H9 (cell line): Measurements from ENCODE around the gene HTR3A. TPM values are rescaled to one million over a fixed set of nuclear protein-coding genes. Genes with fewer than 3 reads are reported as not detected.

Source experiments
- DNase-seq: peaks from one replicate; pipeline ENCODE4 v3.0.0-alpha.2; 2017
- H2AFZ ChIP-seq: one replicate; pipeline ENCODE4 v1.6.1; 2013; ENCODE audit warnings: mild to moderate bottlenecking, low read length, control low read depth, moderate library complexity
- H2AK5ac ChIP-seq: 2 replicates; pipeline ENCODE4 v1.6.1; 2013; ENCODE audit warnings: low read length, control low read depth, mixed read lengths; ENCODE audit not compliant: insufficient read length
- H2BK120ac ChIP-seq: one replicate; pipeline ENCODE4 v1.6.1; 2013; ENCODE audit warnings: low read depth, mild to moderate bottlenecking, low read length, control low read depth, inconsistent platforms; ENCODE audit not compliant: poor library complexity, severe bottlenecking
- H2BK12ac ChIP-seq: 2 replicates; pipeline ENCODE4 v1.6.1; 2013; ENCODE audit warnings: low read length, control low read depth, mixed read lengths, low read depth; ENCODE audit not compliant: insufficient read length
- H2BK15ac ChIP-seq: 2 replicates; pipeline ENCODE4 v1.6.1; 2013; ENCODE audit warnings: low read depth, low read length, control low read depth
- H2BK20ac ChIP-seq: one replicate; pipeline ENCODE4 v1.6.1; 2013; ENCODE audit warnings: low read depth, mild to moderate bottlenecking, low read length, control low read depth, inconsistent platforms; ENCODE audit not compliant: poor library complexity, severe bottlenecking
- H2BK5ac ChIP-seq: 2 replicates; pipeline ENCODE4 v1.6.1; 2013; ENCODE audit warnings: low read length, control low read depth, mixed read lengths; ENCODE audit not compliant: insufficient read length
- H3K14ac ChIP-seq: 2 replicates; pipeline ENCODE4 v1.6.1; 2013; ENCODE audit warnings: low read length, control low read depth; ENCODE audit not compliant: insufficient read depth
- H3K18ac ChIP-seq: 2 replicates; pipeline ENCODE4 v1.6.1; 2013; ENCODE audit warnings: low read depth, mild to moderate bottlenecking, mixed read lengths, low read length, control low read depth; ENCODE audit not compliant: insufficient read length
- H3K23ac ChIP-seq: 2 replicates; pipeline ENCODE4 v1.6.1; 2013; ENCODE audit warnings: low read length, control low read depth, mixed read lengths, low read depth; ENCODE audit not compliant: insufficient read length
- H3K23me2 ChIP-seq: 2 replicates; pipeline ENCODE4 v1.6.1; 2013; ENCODE audit warnings: low read depth, mild to moderate bottlenecking, mixed read lengths, low read length, control low read depth; ENCODE audit not compliant: insufficient read length, poor library complexity, severe bottlenecking
- H3K27ac ChIP-seq: 2 replicates; pipeline ENCODE4 v1.5.1; 2013; ENCODE audit warnings: low read length, control low read depth, mixed read lengths, low read depth; ENCODE audit not compliant: insufficient read length
- H3K27me3 ChIP-seq: 2 replicates; pipeline ENCODE4 v1.6.1; 2013; ENCODE audit warnings: low read length, control low read depth, inconsistent platforms; ENCODE audit not compliant: insufficient read depth
- H3K4ac ChIP-seq: 2 replicates; pipeline ENCODE4 v1.6.1; 2013; ENCODE audit warnings: low read depth, mild to moderate bottlenecking, control low read depth, inconsistent platforms, low read length, moderate library complexity
- H3K4me1 ChIP-seq: 2 replicates; pipeline ENCODE4 v1.6.1; 2013; ENCODE audit warnings: low read length, control low read depth, inconsistent platforms; ENCODE audit not compliant: insufficient read depth
- H3K4me2 ChIP-seq: 2 replicates; pipeline ENCODE4 v1.6.1; 2013; ENCODE audit warnings: low read length, control low read depth, mixed read lengths; ENCODE audit not compliant: insufficient read length, insufficient read depth
- H3K56ac ChIP-seq: 2 replicates; pipeline ENCODE4 v1.6.1; 2013; ENCODE audit warnings: low read depth, mild to moderate bottlenecking, mixed read lengths, low read length, control low read depth; ENCODE audit not compliant: insufficient read length
- H3K79me1 ChIP-seq: 2 replicates; pipeline ENCODE4 v1.6.1; 2013; ENCODE audit warnings: low read depth, mild to moderate bottlenecking, moderate library complexity, low read length, control low read depth, inconsistent platforms; ENCODE audit not compliant: insufficient read depth, poor library complexity, severe bottlenecking
- H3K79me2 ChIP-seq: 2 replicates; pipeline ENCODE4 v1.6.1; 2013; ENCODE audit warnings: low read length, control low read depth, inconsistent platforms; ENCODE audit not compliant: insufficient read depth
- H3K9ac ChIP-seq: 2 replicates; pipeline ENCODE4 v1.6.1; 2013; ENCODE audit warnings: low read length, control low read depth, mixed read lengths; ENCODE audit not compliant: insufficient read length; ENCODE audit errors: extremely low read depth
- H3K9me3 ChIP-seq: one replicate; pipeline ENCODE4 v1.6.1; 2013; ENCODE audit warnings: low read depth, low read length, inconsistent platforms; ENCODE audit not compliant: control insufficient read depth
- H3T11ph ChIP-seq: one replicate; pipeline ENCODE4 v1.6.1; 2013; ENCODE audit warnings: mild to moderate bottlenecking, low read length, control low read depth, inconsistent platforms
- H4K20me1 ChIP-seq: one replicate; pipeline ENCODE4 v1.6.1; 2013; ENCODE audit not compliant: control insufficient read depth, insufficient read length, insufficient read depth
- H4K5ac ChIP-seq: 2 replicates; pipeline ENCODE4 v1.6.1; 2013; ENCODE audit warnings: low read depth, mild to moderate bottlenecking, mixed read lengths, low read length, control low read depth; ENCODE audit not compliant: insufficient read length
- H4K8ac ChIP-seq: replicated peaks from 2 replicates; pipeline ENCODE4 v1.6.1; 2013; ENCODE audit warnings: low read length, control low read depth, mixed read lengths, low read depth; ENCODE audit not compliant: insufficient read length
- H4K91ac ChIP-seq: 2 replicates; pipeline ENCODE4 v1.6.1; 2013; ENCODE audit warnings: low read depth, mild to moderate bottlenecking, moderate library complexity, mixed read lengths, low read length, control low read depth; ENCODE audit not compliant: insufficient read length
- H3K27ac Mint-ChIP-seq, 3 experiments: 2 replicates in 2 of 3; 3 replicates in 1 of 3; pipeline ENCODE4 v1.8.0; 2020 to 2021; ENCODE audit warnings: mixed read lengths in 3 of 3, mild to moderate bottlenecking in 1 of 3, moderate library complexity in 1 of 3
- H3K27me3 Mint-ChIP-seq: 2 replicates; pipeline ENCODE4 v1.8.0; 2021; ENCODE audit warnings: low read depth, mild to moderate bottlenecking, moderate library complexity, mixed read lengths
- H3K36me3 Mint-ChIP-seq, 3 experiments: 2 replicates in 2 of 3; 3 replicates in 1 of 3; pipeline ENCODE4 v1.8.0; 2020 to 2021; ENCODE audit warnings: low read depth in 3 of 3, mixed read lengths in 3 of 3; ENCODE audit not compliant: insufficient read depth in 1 of 3
- H3K4me1 Mint-ChIP-seq, 2 experiments: 2 replicates each; pipeline ENCODE4 v1.8.0; 2020; ENCODE audit warnings: mixed read lengths in 2 of 2
- H3K4me3 Mint-ChIP-seq, 2 experiments: 2 replicates in 1 of 2; 3 replicates in 1 of 2; pipeline ENCODE4 v1.8.0; 2020 to 2021; ENCODE audit warnings: mild to moderate bottlenecking in 2 of 2, mixed read lengths in 2 of 2, moderate library complexity in 1 of 2
- H3K9me3 Mint-ChIP-seq, 2 experiments: 2 replicates in 1 of 2; 3 replicates in 1 of 2; pipeline ENCODE4 v1.8.0; 2020; ENCODE audit warnings: mild to moderate bottlenecking in 2 of 2, mixed read lengths in 2 of 2, moderate library complexity in 1 of 2
- CTCF ChIP-seq: fragments of 200-600 bp; sonication (generic); conservative IDR thresholded peaks from 3 replicates; pipeline ENCODE4 v1.8.0; 2021; ENCODE audit warnings: antibody characterized with exemption, mild to moderate bottlenecking
- WGBS: extraction: QIAGEN DNeasy Blood & Tissue Kit; methylation state at CpG from one replicate; pipeline ENCODE4 v1.1.7; 2013; ENCODE audit warnings: missing lambda C conversion rate, low lambda C conversion rate, mixed read lengths; ENCODE audit not compliant: insufficient read length; ENCODE audit errors: extremely low coverage; 5-methylcytosine and 5-hydroxymethylcytosine counted together
- total RNA-seq: library from RNA; stranded (reverse); gene quantifications from 2 replicates; pipeline ENCODE4 v1.2.1, GENCODE V29; 2021

HTR3A gene
- total RNA-seq, 1 experiment from 2014 or later = 4.1 TPM

GRCh38 chr11:114026355-114026754, 51.4 kb downstream of the HTR3A start:
- Histone ChIP-seq H2BK5ac (no peak overlapping the region), H4K91ac (no peak overlapping the region), H3K27ac (no peak overlapping the region), H2BK12ac (no peak overlapping the region), H3K56ac (no peak overlapping the region), H2BK120ac (no peak overlapping the region), H3K18ac (no peak overlapping the region), H3K4me2 (no peak overlapping the region), H3K79me2 (no peaks in the 10 kb centered on the region), H2AFZ (no peak overlapping the region), H2BK20ac (no peak overlapping the region), H3K4me1 (no peaks in the 10 kb centered on the region), H4K8ac (no peak overlapping the region), H3K9ac (no peak overlapping the region), H3K4ac (no peak overlapping the region), H4K20me1 (no peaks in the 10 kb centered on the region), H3K79me1 (no peaks in the 10 kb centered on the region), H2AK5ac (no peak overlapping the region), H4K5ac (no peak overlapping the region), H3K27me3 (no peaks in the 10 kb centered on the region), H3K23ac (no peak overlapping the region), H3T11ph (no peak overlapping the region), H2BK15ac (no peak overlapping the region), H3K14ac (no peak overlapping the region), H3K9me3 (no peaks in the 10 kb centered on the region), H3K23me2 (no peaks in the 10 kb centered on the region)
- peak; percentile 64; the same call in 2 of the 3 replicates for TF ChIP-seq CTCF
- Mint-ChIP-seq H3K9me3 (no peaks in the 10 kb centered on the region; a peak in 1 of 5 replicates), H3K4me3 (no peak overlapping the region), H3K27ac (no peak overlapping the region), H3K27me3 (peaks cover 17% of the 10 kb centered on the region), H3K36me3 (no peaks in the 10 kb centered on the region; a peak in 1 of 7 replicates), H3K4me1 (peaks cover 0 to 6% of the 10 kb centered on the region in 2 experiments; a peak in 1 of 4 replicates)
- no CpG with 5 or more reads among the region's 1 CpG for WGBS
- peak; percentile 62 for DNase-seq
